ENCODE measurements around the gene GALK1.

The GALK1 gene

GRCh38 chr17:75712446-75712845 is 52.5 kb downstream of the GALK1 start:
- Mint-ChIP-seq H3K27me3 (peaks cover 17% of the 10 kb centered on the region), H3K27ac (no peak overlapping the region), H3K4me3 (no peak overlapping the region), H3K36me3 (peaks cover 15% of the 10 kb centered on the region), H3K9me3 (no peaks in the 10 kb centered on the region), H3K4me1 (no peaks in the 10 kb centered on the region)
- ATAC-seq: no peak
